ENCODE data around the gene SLC2A9.

The SLC2A9 gene

GRCh38 chr4:9891740-9892139 lies 129.6 kb downstream of the SLC2A9 start:
- DNase-seq (ENCODE audit: low read depth): no peak

- DNase-seq (ENCODE audit: low read depth): no peak
Measured at GRCh38 chr4:9891056-9891455, 130.2 kb downstream of the SLC2A9 start.

GRCh38 chr4:9889306-9889705 lies 132.0 kb downstream of the SLC2A9 start:
- no peak for DNase-seq (ENCODE audit: low read depth)

DNA sequence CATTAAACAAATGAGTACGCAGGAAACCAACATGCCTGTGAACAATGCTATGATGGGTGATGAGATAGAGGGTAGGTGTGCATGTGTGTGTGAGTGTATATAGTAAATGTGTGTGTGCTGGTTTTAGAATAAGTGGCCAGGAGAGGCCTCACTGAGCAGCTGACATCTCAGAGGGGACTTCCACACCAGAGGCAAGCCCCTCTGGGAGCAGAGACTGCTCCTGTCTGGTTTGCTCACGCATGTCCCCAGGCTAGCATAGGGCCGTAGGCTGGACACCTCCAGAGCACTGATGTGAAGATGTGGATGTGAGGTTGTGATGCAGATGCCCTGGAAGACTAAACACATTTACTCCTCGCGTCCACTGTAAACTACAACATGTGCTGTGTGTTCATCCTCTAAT lies 135.3 kb downstream of the SLC2A9 start:
- DNase-seq (ENCODE audit: low read depth): no peak

DNA sequence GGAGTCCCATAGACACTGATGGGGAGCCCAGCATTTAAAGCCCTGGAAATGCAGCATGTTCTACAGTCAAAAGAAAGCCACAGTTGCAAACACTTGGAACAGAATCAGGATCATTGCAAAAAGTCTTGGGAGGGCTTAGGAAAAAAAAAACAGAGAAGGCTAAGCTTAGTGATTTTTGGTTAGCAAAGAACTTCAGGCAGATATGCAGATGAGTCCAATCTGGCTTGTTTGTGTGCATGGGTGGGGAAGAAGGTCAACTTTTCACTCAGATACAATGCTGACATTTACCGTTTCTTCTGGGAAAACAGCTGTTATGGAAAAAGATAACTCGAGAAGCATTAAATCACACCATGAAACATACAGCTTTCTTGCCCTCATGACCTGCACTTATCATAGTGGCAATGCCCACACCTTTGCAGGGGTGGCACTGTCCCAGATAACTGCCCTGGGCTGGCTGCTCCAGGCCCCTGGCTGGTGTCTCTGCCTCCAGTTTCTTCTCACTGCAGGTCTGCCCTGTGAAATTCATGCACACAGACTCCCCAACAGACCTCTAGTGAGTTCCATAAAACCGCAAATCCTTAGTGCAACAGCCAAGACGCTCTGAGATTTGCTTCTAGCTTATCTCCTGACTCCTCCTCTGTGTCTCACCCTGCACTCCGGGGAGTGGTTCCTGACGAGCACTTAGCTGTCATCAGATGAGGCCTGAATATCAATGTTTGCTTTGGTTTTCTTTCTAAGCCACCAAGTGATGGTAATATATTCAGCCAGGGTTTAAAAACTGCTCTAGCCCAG lies 140.7 kb downstream of the SLC2A9 start:
- DNase-seq (ENCODE audit: low read depth): no peak

DNA sequence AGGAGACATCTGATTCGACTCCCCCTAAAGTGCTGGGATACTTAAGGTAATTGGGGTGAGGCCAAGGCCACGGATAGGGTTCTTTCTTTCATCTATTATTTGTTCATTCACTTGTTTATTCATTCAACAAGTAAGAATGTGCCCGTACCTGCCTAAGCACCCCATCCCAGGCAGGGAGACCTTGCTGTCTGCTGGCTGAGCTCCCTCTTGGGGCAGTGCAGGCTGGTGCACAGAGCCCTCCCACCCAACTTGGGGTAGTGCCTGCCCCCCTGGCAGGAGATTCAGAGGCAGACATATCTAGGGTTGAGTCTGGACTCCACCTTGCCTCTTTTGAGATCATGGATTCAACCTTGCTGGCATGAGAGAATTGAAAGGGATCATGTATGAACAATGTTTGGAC lies 144.2 kb downstream of the SLC2A9 start:
- no peak for DNase-seq (ENCODE audit: low read depth)

DNA sequence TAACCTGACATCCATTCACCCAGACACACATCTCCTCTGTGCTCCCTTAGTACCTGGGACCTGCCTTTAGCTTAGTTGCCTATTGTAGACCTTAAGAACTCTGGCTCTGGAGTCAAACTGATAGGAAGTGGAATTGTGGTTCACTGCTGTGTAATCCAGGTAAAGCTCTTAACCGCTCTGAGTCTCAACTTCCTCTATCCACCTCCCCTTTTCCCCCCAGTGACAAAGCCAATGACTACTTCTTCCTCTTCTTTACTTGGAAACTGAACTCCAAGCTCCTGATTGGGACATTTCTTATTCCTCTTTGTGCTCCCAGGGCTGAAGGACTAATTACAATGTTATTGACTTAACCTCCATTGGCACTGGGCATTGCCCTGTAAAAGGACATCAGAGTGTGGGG lies 145.8 kb downstream of the SLC2A9 start:
- no peak for DNase-seq (ENCODE audit: low read depth)

GRCh38 chr4:9874385-9874784 lies 146.9 kb downstream of the SLC2A9 start:
- DNase-seq (ENCODE audit: low read depth): no peak

DNA sequence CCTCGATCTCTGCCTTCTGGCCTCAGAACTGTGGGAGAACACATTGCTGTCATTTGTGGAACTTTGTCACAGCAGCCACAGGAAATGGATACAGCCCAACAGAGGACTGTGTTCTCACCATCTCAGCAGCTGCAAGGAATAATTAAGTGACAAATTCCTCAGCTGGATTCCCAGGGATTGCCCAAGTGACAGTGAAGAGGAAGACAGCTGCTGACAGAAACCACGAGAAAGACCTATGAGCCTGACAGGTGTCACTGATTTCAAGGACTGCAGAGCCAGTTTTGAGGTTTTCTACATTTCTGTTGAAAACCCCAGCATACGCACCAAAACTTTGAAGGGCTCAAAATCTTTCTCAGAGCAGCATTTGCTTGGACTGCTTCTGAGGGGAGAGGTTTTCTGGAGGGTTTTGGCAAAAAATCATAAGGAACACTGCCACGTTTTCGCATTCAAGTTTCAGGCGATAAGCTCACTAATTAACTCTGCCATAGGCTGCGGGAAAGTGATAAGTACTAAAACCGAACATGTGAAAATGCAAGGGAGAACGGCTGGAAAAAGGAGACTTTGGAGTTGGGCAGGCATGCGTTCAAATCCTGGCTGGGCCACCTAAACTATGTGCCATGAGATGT lies 151.0 kb downstream of the SLC2A9 start:
- no peak for DNase-seq (ENCODE audit: low read depth)

DNA sequence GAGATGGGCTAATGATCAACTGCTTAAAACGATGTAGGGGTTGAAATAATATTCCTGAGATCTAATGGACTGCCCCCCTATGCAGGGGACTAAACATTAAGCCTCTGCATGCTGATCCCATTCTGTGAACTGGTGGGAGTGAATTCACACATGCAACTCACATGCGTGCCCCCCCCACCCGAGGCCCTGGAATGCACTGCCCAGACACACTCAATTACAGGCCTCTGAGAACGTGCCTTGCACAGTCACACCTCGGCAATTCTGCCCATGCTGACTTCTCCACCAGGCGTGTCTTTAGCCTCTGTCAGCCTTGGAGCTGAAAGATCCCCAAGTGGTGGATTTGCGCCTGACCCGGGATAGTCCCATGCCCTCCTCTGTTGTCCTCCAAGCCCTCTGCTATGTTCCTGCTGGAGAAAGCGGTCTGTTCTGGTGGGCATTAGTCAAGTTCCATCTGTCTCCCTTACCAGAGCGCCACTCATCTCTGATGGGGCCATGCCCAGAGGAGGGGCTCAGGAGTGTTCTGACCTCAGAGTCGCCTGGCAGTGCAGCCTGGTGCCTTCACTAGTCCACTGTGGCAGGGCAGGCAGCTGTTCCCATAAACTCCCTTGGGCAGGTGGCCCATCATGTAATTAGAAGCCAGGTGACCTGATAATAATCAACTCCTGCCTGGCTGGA lies 153.4 kb downstream of the SLC2A9 start:
- no peak for DNase-seq (ENCODE audit: low read depth)

DNA sequence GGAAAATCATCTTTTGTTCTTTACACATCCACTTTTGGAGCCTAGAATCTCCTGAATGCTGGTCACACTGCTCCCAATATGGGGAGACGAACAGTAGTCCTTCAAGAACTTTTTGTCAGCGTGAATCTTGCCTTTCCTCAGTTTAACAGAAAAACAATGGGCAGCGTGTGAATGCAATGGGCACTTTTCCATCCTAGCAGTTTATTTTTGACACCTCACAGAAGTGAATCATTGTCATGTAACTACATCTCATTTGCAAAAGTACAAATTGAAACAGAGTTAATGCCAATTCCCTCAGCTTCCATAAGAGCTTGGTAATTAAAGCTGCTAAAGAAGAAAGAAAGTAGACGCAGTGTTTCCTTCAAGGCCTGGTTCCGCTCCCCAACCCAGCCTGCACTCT lies 154.4 kb downstream of the SLC2A9 start:
- DNase-seq (ENCODE audit: low read depth): no peak

DNA sequence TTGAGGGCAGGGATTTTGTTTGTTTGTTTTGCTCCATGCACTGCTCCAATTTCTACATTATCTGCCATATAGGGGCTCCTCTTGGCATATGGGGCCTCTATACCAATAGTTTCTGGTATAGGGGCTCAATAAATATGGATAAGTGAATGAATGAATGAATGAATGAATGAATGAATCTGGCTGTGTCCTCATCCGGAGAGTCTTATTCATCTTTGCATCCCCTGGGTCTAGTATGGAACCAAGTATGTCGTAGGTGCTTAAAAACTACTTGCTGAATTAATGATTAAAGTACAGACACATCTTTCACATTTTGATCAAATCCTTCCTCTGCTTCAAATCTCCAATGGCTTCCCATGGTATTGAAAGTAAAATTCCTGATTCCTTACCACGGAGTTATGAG lies 159.7 kb downstream of the SLC2A9 start:
- DNase-seq (ENCODE audit: low read depth): no peak

- no peak for DNase-seq (ENCODE audit: low read depth)
Measured at GRCh38 chr4:9859810-9860209, 161.5 kb downstream of the SLC2A9 start.

- no peak for DNase-seq (ENCODE audit: low read depth)
Measured at GRCh38 chr4:9849538-9849920, 171.8 kb downstream of the SLC2A9 start.

- DNase-seq (ENCODE audit: low read depth): no peak
Measured at GRCh38 chr4:9847968-9848748, 173.1 kb downstream of the SLC2A9 start.

DNA sequence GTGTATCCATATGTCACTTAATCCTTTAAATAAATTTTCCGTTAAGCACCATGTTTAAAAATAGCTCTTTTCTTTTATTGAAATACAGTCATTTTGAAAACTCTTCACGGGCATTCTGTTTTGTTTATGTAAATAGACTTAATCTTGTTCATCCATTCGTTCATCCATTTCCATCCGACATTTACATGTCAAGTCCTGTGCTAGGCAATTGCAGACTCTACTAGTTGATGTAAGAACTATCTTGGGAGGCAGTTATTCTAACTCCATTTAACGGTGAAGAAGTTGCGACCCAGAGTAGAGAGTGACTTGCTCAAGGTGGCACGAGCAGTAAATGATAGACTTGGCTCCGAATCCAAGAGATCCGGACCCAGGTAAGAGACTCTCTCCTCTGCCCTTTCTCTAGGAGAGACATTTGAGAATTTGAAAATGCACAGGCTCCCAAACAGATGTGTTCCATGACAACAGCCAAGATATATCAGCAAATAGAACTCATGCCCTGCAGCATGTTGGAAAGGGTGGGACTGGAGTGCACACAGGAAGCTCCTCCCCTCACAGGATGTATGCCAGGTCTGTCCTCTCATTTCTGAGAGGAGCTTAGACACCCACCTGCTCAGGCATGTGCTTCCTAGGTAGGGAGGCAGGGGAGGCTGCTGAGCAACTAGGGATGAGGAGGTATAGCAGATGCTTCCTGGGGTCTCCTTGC lies 175.4 kb downstream of the SLC2A9 start:
- DNase-seq (ENCODE audit: low read depth): no peak

GRCh38 chr4:9841072-9841471 lies 180.2 kb downstream of the SLC2A9 start:
- no peak for DNase-seq (ENCODE audit: low read depth)

DNA sequence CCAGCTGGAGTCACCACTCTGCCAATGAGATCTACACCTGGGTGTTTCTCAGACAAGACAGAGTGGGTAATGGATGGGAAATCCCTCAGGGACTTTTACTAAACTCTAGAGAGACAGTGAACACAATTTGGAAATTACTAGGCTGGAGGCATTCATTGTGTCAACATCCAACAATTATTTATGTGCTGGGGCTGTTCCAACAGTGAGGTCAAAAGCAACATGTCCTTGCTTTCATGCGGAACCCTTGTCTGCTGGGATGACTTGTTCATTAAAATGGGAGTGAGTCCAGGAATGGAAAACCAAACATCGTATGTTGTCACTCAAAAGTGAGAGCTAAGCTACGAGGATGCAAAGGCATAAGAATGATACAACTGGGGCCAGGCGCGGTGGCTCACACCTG lies 185.9 kb downstream of the SLC2A9 start:
- DNase-seq (ENCODE audit: low read depth): no peak

- no peak for DNase-seq (ENCODE audit: low read depth)
Measured at GRCh38 chr4:9833421-9833820, 187.9 kb downstream of the SLC2A9 start.

DNA sequence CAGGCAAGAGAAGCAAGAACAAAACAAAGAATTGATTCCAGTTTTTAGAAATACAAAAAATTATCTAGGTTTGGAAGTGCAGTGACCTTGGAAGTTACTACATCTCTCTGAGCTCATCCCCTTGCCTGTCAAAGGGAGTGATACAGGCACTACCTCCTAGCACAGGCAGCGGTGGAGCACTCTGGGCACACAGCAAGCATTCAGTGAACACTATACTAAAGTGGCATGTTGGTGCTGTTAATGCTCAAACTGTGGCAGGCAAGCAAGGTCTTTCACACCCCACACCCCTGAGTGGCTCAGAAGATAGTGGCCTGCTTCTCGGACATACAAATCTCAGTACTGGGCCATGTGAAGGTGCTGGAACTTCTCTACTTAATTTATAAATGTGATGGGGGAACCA lies 188.7 kb downstream of the SLC2A9 start:
- DNase-seq (ENCODE audit: low read depth): no peak

GRCh38 chr4:9826551-9826950 lies 194.7 kb downstream of the SLC2A9 start:
- DNase-seq (ENCODE audit: low read depth): no peak

- DNase-seq (ENCODE audit: low read depth): no peak
Measured at GRCh38 chr4:9825049-9825448, 196.2 kb downstream of the SLC2A9 start.
